HepG2 (cell line): ENCODE measurements around the gene PCIF1. TPM values are rescaled to one million over a fixed set of nuclear protein-coding genes. Genes with fewer than 3 reads are reported as not detected.

ENCODE experiments used
- ATF7-NPFF ChIP-seq: sonication (generic); formaldehyde crosslinking; IDR thresholded peaks from 2 replicates; pipeline ENCODE4 v1.8.1; 2023; ENCODE audit warnings: mild to moderate bottlenecking, low read depth, missing genetic modification reagents, moderate library complexity
- ESRRA ChIP-seq: sonication (generic); formaldehyde crosslinking; IDR thresholded peaks from 2 replicates; pipeline ENCODE4 v1.5.1; 2020; ENCODE audit warnings: mild to moderate bottlenecking, low read depth, missing genetic modification reagents
- JDP2 ChIP-seq: sonication (generic); formaldehyde crosslinking; IDR thresholded peaks from 2 replicates; pipeline ENCODE4 v1.8.1; 2022; ENCODE audit warnings: missing genetic modification reagents, borderline replicate concordance
- LCORL ChIP-seq, 2 experiments: fragments of 450-650 bp in 1 of 2; sonication (generic) in 1 of 2; formaldehyde crosslinking in 1 of 2; IDR thresholded peaks; 2 replicates each; pipeline versions ENCODE4 v1.5.0 to v1.6.1; 2017 to 2020; ENCODE audit warnings: antibody characterized with exemption in 1 of 2, missing genetic modification reagents in 1 of 2
- MED8 ChIP-seq: sonication (generic); formaldehyde crosslinking; IDR thresholded peaks from 2 replicates; pipeline ENCODE4 v1.8.1; 2023; ENCODE audit warnings: mild to moderate bottlenecking, missing genetic modification reagents; ENCODE audit not compliant: insufficient replicate concordance
- MTA1 ChIP-seq: sonication (generic); formaldehyde crosslinking; IDR thresholded peaks from 2 replicates; pipeline ENCODE4 v1.4.0; 2020; ENCODE audit warnings: missing genetic modification reagents, mild to moderate bottlenecking, borderline replicate concordance
- MTF2 ChIP-seq: sonication (generic); formaldehyde crosslinking; IDR thresholded peaks from 2 replicates; pipeline ENCODE4 v1.5.0; 2020; ENCODE audit warnings: missing genetic modification reagents, borderline replicate concordance
- NCOA2 ChIP-seq: sonication (generic); formaldehyde crosslinking; IDR thresholded peaks from 2 replicates; pipeline ENCODE4 v1.8.0; 2022; ENCODE audit warnings: inconsistent platforms
- SMARCC2 ChIP-seq: fragments of 450-650 bp; IDR thresholded peaks from 2 replicates; pipeline ENCODE4 v1.6.1; 2017; ENCODE audit warnings: antibody characterized with exemption, mild to moderate bottlenecking
- SRSF9 ChIP-seq: fragments of 200-400 bp; formaldehyde crosslinking; IDR thresholded peaks from 2 replicates; pipeline ENCODE4 v1.6.1; 2018; ENCODE audit warnings: borderline replicate concordance, mild to moderate bottlenecking, low read depth, low read length; ENCODE audit not compliant: insufficient read depth, poor library complexity, severe bottlenecking
- ZNF383 ChIP-seq: sonication (generic); formaldehyde crosslinking; IDR thresholded peaks from 2 replicates; pipeline ENCODE4 v1.4.0; 2020; ENCODE audit warnings: missing genetic modification reagents, mild to moderate bottlenecking, borderline replicate concordance
- ZNF776 ChIP-seq: sonication (generic); formaldehyde crosslinking; IDR thresholded peaks from 2 replicates; pipeline ENCODE4 v1.4.0; 2020; ENCODE audit warnings: mild to moderate bottlenecking, missing genetic modification reagents
- ZNF839 ChIP-seq: sonication (generic); formaldehyde crosslinking; IDR thresholded peaks from 2 replicates; pipeline ENCODE4 v1.4.0; 2020; ENCODE audit warnings: missing genetic modification reagents, mild to moderate bottlenecking, borderline replicate concordance
- polyA plus RNA-seq, 8 experiments: library from polyadenylated mRNA; depleted of rRNA in 3 of 8; stranded (reverse) in 7 of 8; unstranded in 1 of 8; fragments of >200 nt; fragmentation: Illumina TruSeq in 4 of 8; extraction: Trizol in 4 of 8; gene quantifications; 2 replicates each; pipeline versions ENCODE4 v1.2.1 to v1.2.3, GENCODE V29; 2011 to 2016; ENCODE audit warnings: low read depth in 4 of 8, missing spikeins in 1 of 8, mixed read lengths in 1 of 8; ENCODE audit not compliant: insufficient read depth in 1 of 8
- total RNA-seq, 5 experiments: library from RNA; depleted of rRNA; stranded (reverse); fragments of >200 nt; fragmentation: Illumina TruSeq; extraction: Trizol; gene quantifications; 2 replicates each; pipeline ENCODE4 v1.2.3, GENCODE V29; 2016; ENCODE audit warnings: low read depth in 1 of 5
- TF ChIP-seq, protein P1 (sequence below): sonication (generic); formaldehyde crosslinking; IDR thresholded peaks from 2 replicates; pipeline ENCODE4 v1.5.0; 2020; ENCODE audit warnings: mild to moderate bottlenecking, missing genetic modification reagents
- TF ChIP-seq, protein P2 (sequence below): sonication (generic); formaldehyde crosslinking; IDR thresholded peaks from 2 replicates; pipeline ENCODE4 v1.4.0; 2020; ENCODE audit warnings: missing genetic modification reagents
- TF ChIP-seq, protein P3 (sequence below), 2 experiments: sonication (generic) in 1 of 2; formaldehyde crosslinking in 1 of 2; IDR thresholded peaks; 2 replicates each; pipeline versions ENCODE4 v1.6.1 to v1.9.0; 2014 to 2022; ENCODE audit warnings: antibody characterized with exemption in 1 of 2, borderline replicate concordance in 1 of 2, inconsistent platforms in 1 of 2, low read depth in 1 of 2, missing genetic modification reagents in 1 of 2

PCIF1 gene
- total and polyA plus RNA-seq, 2 of the 13 experiments (the other 11 are each of a cell fraction or from before 2014, with no cell fraction given), result 20.9 to 24.4 TPM

DNA sequence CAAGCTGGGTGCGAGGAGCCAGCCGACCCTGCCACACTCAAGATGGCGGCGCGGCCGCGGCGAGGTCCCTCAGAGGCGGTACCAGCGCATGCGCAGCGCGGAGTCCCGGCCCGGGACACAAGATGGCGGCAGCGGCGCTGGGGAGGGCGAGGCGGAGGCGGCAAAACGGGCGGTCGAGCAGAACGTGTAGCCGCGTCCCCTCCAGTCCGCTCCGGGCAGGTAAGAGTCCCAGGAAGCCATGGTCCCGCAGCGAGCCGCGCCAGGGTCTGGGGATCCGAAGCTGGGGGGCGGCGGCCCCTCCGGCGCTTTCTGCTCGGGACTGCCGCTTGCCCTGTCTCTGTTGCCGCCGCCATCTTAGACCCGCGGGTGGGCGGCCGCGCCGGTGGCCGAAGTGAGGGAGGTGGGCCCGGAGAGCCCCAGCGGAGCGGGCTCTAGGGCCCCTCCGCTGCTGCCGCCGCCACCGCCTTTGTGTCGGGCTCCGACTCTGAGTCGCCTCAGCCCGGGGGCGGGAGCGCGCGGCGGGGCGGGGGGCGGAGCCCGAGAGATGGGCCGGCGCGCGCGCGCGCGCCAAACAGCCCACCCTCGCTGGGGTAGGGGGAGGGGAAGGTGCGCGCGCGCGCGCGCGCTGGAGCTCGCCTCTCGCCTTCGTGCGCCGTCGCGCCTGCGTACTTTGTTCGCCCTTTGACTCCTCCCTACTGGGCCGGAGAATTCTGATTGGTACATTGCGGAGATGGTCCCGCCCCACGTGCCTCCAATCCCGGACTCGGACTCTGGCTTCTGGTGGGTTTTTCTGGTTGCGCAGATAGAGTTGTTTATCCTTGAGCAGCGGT lies at the start of gene PCIF1 (continued):
- TF ChIP-seq, protein P1, sequence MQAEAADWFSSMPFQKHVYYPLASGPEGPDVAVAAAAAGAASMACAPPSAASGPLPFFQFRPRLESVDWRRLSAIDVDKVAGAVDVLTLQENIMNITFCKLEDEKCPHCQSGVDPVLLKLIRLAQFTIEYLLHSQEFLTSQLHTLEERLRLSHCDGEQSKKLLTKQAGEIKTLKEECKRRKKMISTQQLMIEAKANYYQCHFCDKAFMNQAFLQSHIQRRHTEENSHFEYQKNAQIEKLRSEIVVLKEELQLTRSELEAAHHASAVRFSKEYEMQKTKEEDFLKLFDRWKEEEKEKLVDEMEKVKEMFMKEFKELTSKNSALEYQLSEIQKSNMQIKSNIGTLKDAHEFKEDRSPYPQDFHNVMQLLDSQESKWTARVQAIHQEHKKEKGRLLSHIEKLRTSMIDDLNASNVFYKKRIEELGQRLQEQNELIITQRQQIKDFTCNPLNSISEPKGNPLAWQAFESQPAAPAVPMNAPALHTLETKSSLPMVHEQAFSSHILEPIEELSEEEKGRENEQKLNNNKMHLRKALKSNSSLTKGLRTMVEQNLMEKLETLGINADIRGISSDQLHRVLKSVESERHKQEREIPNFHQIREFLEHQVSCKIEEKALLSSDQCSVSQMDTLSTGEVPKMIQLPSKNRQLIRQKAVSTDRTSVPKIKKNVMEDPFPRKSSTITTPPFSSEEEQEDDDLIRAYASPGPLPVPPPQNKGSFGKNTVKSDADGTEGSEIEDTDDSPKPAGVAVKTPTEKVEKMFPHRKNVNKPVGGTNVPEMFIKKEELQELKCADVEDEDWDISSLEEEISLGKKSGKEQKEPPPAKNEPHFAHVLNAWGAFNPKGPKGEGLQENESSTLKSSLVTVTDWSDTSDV (CRISPR knock-in tag), result peak; percentile 99
- TF ChIP-seq ZNF839 (peak; percentile 98), ATF7-NPFF (CRISPR knock-in tag) (peak; percentile 93), LCORL (IDR thresholded peaks at IDR 0.05) (no peak), LCORL (CRISPR knock-in tag; IDR thresholded peaks at IDR 0.05) (0 out of 2 replicates have a peak, but pooled peaks have one; percentile 77), ZNF776 (CRISPR knock-in tag) (peak; percentile 99), SMARCC2 (no peak), ZNF383 (CRISPR knock-in tag) (no peak), ESRRA (no peak), JDP2 (CRISPR knock-in tag) (no peak), MTF2 (no peak; the same call in 1 of the 2 replicates), MED8 (peak; percentile 98), NCOA2 (CRISPR knock-in tag) (no peak; the same call in none of the 2 replicates), SRSF9 (no peak), MTA1 (CRISPR knock-in tag) (peak; percentile 75; the same call in 1 of the 2 replicates)
- TF ChIP-seq, protein P2, sequence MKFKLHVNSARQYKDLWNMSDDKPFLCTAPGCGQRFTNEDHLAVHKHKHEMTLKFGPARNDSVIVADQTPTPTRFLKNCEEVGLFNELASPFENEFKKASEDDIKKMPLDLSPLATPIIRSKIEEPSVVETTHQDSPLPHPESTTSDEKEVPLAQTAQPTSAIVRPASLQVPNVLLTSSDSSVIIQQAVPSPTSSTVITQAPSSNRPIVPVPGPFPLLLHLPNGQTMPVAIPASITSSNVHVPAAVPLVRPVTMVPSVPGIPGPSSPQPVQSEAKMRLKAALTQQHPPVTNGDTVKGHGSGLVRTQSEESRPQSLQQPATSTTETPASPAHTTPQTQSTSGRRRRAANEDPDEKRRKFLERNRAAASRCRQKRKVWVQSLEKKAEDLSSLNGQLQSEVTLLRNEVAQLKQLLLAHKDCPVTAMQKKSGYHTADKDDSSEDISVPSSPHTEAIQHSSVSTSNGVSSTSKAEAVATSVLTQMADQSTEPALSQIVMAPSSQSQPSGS (CRISPR knock-in tag), result peak; percentile 82
- TF ChIP-seq, protein P3, sequence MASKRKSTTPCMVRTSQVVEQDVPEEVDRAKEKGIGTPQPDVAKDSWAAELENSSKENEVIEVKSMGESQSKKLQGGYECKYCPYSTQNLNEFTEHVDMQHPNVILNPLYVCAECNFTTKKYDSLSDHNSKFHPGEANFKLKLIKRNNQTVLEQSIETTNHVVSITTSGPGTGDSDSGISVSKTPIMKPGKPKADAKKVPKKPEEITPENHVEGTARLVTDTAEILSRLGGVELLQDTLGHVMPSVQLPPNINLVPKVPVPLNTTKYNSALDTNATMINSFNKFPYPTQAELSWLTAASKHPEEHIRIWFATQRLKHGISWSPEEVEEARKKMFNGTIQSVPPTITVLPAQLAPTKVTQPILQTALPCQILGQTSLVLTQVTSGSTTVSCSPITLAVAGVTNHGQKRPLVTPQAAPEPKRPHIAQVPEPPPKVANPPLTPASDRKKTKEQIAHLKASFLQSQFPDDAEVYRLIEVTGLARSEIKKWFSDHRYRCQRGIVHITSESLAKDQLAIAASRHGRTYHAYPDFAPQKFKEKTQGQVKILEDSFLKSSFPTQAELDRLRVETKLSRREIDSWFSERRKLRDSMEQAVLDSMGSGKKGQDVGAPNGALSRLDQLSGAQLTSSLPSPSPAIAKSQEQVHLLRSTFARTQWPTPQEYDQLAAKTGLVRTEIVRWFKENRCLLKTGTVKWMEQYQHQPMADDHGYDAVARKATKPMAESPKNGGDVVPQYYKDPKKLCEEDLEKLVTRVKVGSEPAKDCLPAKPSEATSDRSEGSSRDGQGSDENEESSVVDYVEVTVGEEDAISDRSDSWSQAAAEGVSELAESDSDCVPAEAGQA (IDR thresholded peaks at IDR 0.05; ENCODE audit: low read depth), result peak; percentile 98
- TF ChIP-seq, protein P3 (CRISPR knock-in tag; IDR thresholded peaks at IDR 0.05; ENCODE audit: borderline replicate concordance), result peak; percentile 87; the same call in 1 of the 2 replicates
